ENCODE results near the gene SH2D3A. TPM values are rescaled to one million over a fixed set of nuclear protein-coding genes. Genes with fewer than 3 reads are reported as not detected.

Gene SH2D3A
- total RNA-seq, 1 donor from 2014 or later, result 0.32 TPM

Small RNA genes within 50 kb of the gene (microRNA-seq; reads per million reads assigned to microRNA genes)
- 0.55 reads per million for gene MIR6791 (ENCODE audit: unreplicated experiment)

Other genes with a start within 250 kb of the SH2D3A start
- 6.9 TPM for gene TNFSF9, start 236.4 kb downstream of the SH2D3A start, total RNA-seq (ENCODE audit: unreplicated experiment)
- 4.7 TPM for gene CD70, start 176.3 kb downstream of the SH2D3A start, total RNA-seq (ENCODE audit: unreplicated experiment)
- not detected for gene TNFSF14, start 97.3 kb downstream of the SH2D3A start, total RNA-seq (ENCODE audit: unreplicated experiment)
- gene C3, start 46.8 kb downstream of the SH2D3A start, total RNA-seq (ENCODE audit: unreplicated experiment), result 0.69 TPM
- 44.2 TPM for gene GPR108, start 29.9 kb downstream of the SH2D3A start, total RNA-seq (ENCODE audit: unreplicated experiment)
- gene TRIP10, start 27.8 kb downstream of the SH2D3A start, total RNA-seq (ENCODE audit: unreplicated experiment), result 16.7 TPM
- not detected for gene VAV1, start 5.3 kb upstream of the SH2D3A start, total RNA-seq (ENCODE audit: unreplicated experiment)
- not detected for gene ADGRE1, start 120.1 kb upstream of the SH2D3A start, total RNA-seq (ENCODE audit: unreplicated experiment)